Bronchial epithelial cell (primary cell): Measurements from ENCODE around the gene NTM. TPM values are rescaled to one million over a fixed set of nuclear protein-coding genes. Genes with fewer than 3 reads are reported as not detected.
"Not testable (repeated sequence)": the region's sequence is repeated elsewhere in the genome, so short reads cannot be mapped to it uniquely, and the experiment has no call there.

Source experiments
- DNase-seq: peaks from one replicate; pipeline ENCODE4 v3.0.0-alpha.2; 2010; ENCODE audit warnings: low read depth
- FAIRE-seq: peaks from 2 replicates; lab custom pipeline; 2011; peaks lifted over from hg19 to GRCh38; lab: Jason Lieb, UNC
- H3K27me3 ChIP-seq: 2 replicates; pipeline ENCODE4 v1.5.1; 2011; ENCODE audit warnings: low read length; ENCODE audit not compliant: control insufficient read depth, insufficient read depth
- H3K36me3 ChIP-seq: 2 replicates; pipeline ENCODE4 v1.5.1; 2011; ENCODE audit warnings: low read length; ENCODE audit not compliant: control insufficient read depth, insufficient read depth
- H3K4me3 ChIP-seq: 2 replicates; pipeline ENCODE4 v1.5.1; 2011; ENCODE audit warnings: mild to moderate bottlenecking, low read depth, low read length, control low read depth
- CTCF ChIP-seq: IDR thresholded peaks from 2 replicates; pipeline ENCODE4 v1.5.1; 2011; ENCODE audit warnings: mild to moderate bottlenecking, moderate library complexity, low read length, control low read depth, inconsistent platforms; ENCODE audit not compliant: insufficient read depth, severe bottlenecking
- total RNA-seq: library from RNA; depleted of rRNA; stranded (reverse); fragments of >200 nt; gene quantifications from 2 replicates; pipeline ENCODE4 v1.2.1, GENCODE V29; 2014

The NTM gene
- total RNA-seq, 1 donor from 2014 or later: 4.2 TPM

- TF ChIP-seq CTCF: no peak
- Histone ChIP-seq H3K27me3 (no peaks in the 10 kb centered on the region), H3K36me3 (no peaks in the 10 kb centered on the region), H3K4me3 (no peak overlapping the region)
- FAIRE-seq (no peak), DNase-seq (no peak)
Observed at GRCh38 chr11:131331010-131331409, 39.4 kb upstream of the NTM start.

DNA sequence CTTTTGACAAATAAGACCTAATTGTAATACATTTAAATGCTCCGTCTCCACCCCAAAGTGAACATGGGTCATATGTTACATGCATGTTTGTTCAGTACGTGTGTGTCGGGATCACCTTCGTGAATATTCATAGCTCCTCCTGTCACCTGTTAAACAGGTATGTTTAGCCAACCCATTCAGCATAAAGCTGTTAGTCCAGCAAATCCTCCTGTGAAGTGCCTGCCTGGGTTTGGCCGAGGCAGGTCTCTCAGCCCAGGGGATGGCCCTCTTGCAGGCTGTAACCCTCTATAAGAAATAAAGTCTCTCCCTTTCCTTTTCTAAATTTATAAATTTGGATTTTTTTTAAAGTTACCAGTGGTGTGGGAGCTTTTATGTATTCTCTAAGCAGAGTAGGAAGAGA, 38.9 kb upstream of the NTM start:
- DNase-seq: no peak
- Histone ChIP-seq H3K36me3 (no peaks in the 10 kb centered on the region), H3K27me3 (no peaks in the 10 kb centered on the region), H3K4me3 (no peak overlapping the region)
- TF ChIP-seq CTCF: no peak
- no peak for FAIRE-seq

DNA sequence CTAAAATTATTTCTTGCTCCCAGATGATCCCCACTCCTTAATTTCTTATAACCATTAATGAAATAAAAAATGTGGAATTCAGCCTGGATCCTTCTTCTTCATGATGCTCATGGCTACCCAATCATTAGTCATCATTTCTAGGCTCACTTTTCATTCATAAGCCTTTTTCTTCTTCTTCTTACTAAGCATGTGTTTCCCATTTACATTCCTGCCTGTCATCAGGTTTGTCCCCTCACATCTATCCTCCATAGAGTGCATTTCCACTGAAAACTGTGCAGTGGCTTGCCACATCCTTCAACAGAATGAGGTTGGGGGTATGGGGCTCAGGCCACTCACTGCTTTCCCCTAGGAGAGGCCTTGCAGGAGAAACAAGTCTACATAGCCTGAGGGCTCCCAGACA, 35.8 kb upstream of the NTM start:
- DNase-seq (no peak), FAIRE-seq (no peak)
- no peak for TF ChIP-seq CTCF

DNA sequence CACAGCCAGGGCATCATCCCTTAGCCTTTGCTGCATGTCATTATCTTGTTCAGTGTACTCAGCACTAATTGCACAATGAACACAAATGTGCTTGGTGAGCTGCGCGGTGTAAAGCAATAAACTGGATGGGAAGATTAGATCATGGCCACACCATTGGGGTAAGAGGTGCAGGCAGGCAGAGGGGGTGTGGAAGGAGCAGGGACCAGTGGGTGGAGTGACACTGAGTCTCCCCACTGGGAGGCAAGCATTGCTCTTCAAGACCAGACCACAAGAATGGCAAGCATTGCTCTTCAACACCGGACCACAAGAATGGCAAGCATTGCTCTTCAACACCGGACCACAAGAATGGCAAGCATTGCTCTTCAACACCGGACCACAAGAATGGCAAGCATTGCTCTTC, 28.5 kb upstream of the NTM start:
- FAIRE-seq, H3K4me3 ChIP-seq, H3K27me3 ChIP-seq, DNase-seq, H3K36me3 ChIP-seq: not testable (repeated sequence)

More for the DNA sequence above, 35.8 kb upstream of the NTM start:
- Histone ChIP-seq H3K36me3 (no peaks in the 10 kb centered on the region), H3K27me3 (no peaks in the 10 kb centered on the region), H3K4me3 (no peak overlapping the region)

- H3K4me3 ChIP-seq, FAIRE-seq, DNase-seq, H3K27me3 ChIP-seq, H3K36me3 ChIP-seq: not testable (repeated sequence)
Observed at GRCh38 chr11:131342442-131342841, 28.0 kb upstream of the NTM start.

DNA sequence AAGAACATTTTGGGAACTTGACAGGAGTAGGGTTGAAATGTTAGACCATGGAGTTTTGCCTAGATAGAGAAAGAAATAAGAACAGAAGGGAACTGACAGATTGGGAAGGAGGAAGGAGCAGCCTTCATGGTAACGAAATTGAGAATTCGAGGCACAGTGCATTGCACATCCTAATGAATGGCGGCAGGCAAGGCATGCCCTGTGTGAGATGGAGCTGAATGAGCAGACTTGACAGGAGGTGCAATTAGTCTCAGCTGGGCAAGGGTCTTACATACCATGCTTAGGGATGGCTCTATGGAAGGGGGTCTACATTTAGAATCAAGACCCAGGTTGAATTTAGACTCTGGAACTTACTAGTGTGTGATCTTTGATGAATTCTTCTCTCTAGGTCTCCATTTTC, 25.0 kb upstream of the NTM start:
- no peak for TF ChIP-seq CTCF
- FAIRE-seq (no peak), DNase-seq (no peak)
- Histone ChIP-seq H3K36me3 (no peaks in the 10 kb centered on the region), H3K27me3 (no peaks in the 10 kb centered on the region), H3K4me3 (no peak overlapping the region)

DNA sequence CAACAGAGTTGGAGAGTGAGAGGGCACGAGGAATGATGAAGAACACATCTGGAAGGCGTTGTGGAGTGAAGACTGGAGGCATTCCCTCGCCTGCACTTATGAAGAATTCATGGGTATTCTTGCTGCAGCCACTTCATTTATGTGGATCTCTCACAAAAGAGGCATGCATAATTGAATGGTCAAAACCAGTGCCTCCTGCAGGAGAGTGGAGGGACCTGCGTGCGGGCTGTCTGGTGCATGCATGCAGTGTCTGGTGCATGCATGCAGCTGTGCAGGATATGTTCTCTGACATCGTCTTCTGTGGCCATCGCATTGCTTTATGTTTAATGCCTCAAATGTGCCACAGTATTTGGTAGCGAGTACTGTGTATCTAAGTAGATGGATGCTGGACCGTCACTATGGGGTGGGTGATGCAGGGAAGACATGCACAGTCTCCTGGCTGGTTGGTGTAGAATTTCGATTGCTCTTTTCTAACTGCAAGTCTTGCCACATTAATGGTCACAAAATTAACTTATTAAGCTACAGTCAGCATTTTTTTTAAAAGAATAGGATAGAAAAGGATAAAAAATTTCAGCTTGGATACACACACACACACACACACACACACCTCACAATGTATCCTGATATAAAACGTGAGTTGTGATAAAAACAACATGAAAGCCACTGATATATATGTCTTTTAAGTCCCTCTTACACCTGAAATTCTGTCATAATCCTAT, 20.9 kb upstream of the NTM start:
- FAIRE-seq (no peak), DNase-seq (no peak)
- TF ChIP-seq CTCF: no peak
- H3K27me3 ChIP-seq: no peaks in the 10 kb centered on the region
- H3K36me3 ChIP-seq: no peaks in the 10 kb centered on the region
- H3K4me3 ChIP-seq: no peak overlapping the region
